NCI-H2196 treated with DMSO at 0.1 percent for 48 hours (cell line): ENCODE measurements around the gene AP2A2.
"Not testable (repeated sequence)": the region's sequence is repeated elsewhere in the genome, so short reads cannot be mapped to it uniquely, and the experiment has no call there.

Experiments
- DNase-seq: peaks from one replicate; lab custom pipeline; 2025; ENCODE audit not compliant: unreplicated experiment; lab: John Stamatoyannopoulos, UW

The AP2A2 gene

DNA sequence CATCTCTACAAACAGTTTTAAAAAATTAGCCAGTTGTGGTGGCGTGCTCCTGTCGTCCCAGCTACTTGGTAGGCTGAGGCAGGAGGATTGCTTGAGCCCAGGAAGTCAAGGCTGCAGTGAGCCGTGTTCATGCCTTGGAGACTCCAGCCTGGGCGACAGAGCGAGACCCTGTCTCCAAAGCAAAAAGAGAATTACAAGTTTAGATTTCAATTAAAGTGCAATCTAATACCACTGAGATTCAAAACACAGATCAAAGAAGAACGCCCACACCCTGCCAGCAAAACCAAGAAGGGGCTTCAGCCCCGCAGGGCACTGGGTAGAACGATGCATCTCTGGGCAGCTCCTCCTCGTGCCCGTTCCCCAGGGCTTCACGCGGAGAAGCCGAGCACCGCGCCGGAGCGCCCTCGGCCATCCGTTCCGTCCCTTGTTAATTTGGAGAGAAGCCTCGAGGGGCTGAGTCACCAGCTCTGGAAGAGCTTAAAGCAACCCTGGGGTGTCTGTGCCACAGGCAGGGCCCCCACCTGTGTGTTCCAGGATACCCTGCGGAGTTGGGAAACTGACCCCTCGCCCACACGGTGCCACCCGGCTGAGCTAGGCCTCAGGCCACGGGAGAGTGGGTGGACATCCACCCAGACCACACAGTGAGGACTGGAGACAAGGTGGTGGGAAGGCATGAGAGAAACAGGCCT, 47.0 kb downstream of the AP2A2 start:
- DNase-seq = no peak

DNA sequence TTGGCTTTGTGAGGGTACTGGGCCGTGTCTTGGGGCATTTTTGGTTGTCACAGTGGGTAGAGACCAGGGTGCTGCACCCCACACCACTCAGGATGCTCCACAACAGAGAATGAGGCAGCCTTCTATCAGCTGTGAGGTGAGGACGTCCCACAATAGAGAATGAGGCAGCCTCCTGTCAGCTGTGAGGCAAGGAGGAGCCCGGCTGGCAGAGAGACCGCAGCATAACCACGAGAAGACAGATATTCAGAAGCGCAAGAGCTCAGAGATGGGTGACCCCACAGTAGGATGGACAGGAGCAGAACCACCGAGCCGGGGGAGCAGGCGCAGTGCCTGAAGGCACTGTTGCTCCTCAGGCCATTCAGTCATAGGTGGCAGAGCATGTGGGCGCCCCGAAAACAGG, 47.6 kb downstream of the AP2A2 start:
- no peak for DNase-seq

DNA sequence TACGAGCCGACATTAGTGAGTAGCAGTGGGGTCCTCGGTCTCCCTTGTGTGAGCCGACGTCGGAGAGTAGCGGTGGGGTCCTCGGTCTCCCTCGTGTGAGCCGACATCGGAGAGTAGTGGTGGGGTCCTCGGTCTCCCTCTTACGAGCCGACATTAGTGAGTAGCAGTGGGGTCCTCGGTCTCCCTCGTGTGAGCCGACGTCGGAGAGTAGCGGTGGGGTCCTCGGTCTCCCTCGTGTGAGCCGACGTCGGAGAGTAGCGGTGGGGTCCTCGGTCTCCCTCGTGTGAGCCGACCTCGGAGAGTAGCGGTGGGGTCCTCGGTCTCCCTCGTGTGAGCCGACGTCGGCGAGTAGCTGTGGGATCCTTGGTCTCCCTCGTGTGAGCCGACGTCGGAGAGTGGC, 49.7 kb downstream of the AP2A2 start:
- not testable (repeated sequence) for DNase-seq

DNA sequence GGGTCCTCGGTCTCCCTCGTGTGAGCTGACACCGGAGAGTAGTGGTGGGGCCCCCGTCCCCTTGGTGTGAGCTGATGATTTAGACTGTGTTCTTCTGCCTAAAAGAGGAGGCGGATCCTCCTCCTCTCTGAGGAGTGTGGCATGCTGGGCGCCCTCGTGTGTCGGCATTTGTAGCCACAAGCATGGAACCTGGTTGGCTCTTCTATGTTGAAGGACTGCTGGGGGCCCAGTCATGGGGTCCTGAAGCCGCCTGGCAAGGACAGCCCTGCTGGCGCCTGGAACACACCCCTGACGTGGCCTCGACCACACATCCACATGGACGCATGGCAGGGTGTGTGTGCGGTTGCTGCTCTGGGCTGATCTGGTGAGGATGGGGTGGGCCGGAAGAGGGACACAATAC, 50.2 kb downstream of the AP2A2 start:
- DNase-seq = no peak

DNA sequence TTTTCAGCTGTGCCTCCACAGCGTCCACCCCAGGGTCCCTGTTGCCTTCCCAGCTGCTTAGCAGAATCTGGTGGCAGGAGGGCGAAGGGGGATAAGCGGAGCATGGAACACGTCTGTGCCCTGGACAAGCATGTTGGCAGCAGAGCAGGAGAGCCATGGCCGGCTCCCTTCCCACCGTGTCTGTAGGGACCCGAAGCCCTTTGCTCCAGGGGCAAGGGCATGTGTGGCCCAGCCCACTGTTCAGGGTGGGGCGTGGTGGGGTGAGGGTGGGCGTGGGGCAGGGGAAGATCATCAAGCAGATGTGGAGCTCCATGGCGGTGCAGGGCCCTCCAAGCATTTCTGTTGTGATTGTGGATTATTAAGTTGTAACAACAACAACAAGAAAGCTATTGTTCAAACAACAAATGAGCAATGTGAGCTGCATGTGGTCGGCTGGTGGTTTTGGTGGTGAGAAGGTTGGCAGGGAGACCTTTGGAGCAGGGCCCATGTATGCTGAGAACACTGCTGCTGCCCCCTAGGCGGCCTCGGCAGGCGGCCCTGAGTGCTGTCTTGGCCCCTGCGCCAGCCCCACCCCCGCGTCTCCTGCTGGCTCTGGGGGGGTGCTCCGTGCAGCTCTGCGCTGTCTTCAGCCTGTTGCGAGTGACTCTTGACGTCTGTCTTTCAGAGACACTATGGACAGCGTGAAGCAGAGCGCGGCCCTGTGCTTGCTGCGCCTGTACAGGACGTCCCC, 50.9 kb downstream of the AP2A2 start:
- no peak for DNase-seq

DNA sequence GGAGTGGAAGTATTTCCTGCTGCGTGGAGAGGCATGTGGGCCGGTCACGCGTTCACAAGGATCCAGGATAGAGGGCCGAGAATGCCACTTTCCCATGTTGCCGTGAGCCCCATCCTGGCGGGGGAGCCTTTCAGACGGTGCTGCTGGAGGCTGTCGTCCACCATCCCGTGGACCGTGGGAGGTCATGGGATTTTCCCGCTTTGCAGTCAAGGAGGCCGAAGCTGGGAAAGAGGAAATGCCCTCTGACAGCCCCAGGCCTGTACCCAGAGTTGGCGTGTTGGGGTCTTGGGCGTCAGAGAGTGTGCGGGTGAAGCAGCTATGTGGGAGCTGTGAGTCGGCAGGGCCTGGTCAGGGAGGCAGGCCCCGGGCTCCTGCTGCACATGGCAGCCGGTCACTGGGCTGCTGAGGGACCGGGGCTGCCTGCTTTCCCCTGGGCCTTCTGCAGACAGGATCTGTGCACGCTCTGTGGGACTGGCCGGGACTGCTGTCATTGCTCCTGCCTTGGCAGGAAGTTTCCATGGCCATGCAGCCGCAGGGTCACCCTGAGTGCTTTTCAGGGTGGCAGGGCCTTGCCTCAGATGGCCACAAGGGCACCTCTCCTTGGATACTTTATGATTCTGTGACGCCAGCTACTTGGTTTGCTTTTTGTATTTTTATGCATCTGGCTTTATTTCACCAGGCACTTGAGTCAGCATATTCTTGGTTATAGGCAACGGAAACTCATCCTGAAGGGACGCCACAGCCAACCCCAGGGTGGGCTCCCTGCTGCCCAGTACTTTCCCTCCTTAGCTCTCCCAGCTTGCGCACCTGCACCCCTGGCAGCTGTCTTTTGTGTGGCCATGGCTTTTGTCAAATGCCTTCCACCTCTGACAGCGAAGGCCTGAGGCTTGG, 52.4 kb downstream of the AP2A2 start:
- no peak for DNase-seq

DNA sequence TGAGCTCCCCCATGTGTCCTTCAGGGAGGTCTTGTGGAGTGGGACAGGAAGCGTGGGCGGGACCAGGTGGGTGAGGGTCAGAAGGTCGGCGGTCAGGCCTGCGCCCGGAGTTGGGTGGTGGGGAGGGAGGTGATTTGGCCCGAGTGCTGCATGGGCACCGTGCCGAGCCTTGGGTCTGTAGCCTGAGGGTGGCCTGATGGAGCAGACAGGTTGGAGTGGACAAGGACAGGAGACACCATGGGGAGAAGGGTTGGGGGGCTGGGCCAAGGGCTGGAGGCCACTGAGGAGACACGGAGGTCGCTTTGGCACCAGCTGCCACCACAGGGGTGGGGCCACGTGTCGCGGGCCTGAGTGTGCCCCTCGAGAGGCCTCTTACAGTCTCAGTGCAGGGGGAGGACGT, 53.1 kb downstream of the AP2A2 start:
- no peak for DNase-seq

DNA sequence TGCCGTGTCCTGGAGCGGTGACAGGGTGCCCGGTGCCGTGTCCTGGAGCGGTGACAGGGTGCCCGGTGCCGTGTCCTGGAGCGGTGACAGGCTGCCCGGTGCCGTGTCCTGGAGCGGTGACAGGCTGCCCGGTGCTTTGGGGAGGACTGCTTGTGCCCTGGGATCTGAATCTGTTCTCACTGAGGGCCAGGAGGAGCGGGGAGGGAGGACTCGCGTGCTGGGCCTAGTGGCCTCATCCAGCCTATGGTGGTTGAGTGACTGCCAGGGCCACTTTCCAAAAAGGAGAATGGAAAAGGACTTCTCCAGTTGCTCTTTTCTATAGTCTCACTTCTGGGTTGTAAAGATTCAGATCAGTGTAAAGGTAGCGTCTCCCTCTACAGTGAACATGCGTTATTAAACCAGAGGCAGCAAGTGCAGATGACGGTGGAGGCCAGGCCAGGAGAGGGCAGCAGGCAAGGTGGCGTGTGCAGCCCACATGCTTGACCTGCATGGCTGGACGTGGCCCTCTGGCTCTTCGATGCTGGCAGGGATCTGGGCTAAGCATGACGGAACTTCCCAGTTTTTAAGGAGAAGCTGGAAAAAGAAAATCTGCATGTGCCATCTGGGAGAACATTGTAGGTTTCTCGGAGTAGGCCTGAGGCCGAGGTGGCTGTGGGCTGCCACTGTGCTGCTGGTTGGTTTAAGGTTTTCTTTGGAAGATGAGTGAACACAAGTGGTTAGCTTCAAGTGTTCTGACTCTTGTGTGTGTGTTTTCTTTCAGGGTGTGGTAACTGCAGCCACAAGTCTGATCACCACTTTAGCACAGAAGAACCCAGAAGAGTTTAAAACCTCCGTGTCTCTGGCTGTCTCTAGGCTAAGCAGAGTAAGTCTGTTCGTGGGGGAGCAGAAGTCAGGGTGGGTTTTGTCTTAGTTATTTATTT, 55.0 kb downstream of the AP2A2 start:
- no peak for DNase-seq

DNA sequence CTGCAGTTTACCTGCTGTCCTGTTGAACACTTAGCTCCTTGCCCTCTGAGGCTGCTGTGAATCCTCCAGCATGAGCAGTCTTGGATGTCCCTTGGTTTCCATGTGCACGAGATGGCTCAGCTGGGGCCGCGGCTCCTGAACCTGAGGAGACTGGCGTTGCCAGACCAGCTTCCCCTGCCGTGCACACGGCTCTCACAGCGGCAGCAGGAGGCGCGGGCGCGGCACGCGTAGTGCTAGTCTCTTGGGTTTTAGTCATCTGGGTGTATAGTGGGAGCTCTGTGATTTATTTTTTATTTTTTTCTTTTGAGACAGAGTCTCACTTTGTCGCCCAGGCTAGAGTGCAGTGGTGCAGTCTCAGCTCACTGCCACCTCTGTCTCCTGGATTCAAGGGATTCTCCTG, 56.1 kb downstream of the AP2A2 start:
- DNase-seq = no peak

DNA sequence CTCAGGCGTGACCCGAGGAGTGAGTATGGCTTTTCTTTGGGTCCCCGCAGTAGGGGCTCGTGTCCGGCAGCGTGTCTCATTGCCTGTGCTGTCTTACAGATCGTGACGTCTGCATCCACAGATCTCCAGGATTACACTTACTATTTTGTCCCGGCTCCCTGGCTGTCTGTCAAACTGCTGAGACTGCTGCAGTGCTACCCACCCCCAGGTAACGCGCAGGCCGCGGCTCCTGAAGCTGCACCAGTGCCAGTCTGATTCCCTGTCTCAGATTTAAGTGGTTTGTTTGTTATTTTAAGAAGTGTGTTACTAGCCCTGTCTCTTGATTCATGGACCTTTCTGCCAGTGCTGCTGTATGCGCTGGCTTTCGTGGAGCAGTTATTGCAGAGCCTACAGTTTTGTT, 58.9 kb downstream of the AP2A2 start:
- DNase-seq = no peak

DNA sequence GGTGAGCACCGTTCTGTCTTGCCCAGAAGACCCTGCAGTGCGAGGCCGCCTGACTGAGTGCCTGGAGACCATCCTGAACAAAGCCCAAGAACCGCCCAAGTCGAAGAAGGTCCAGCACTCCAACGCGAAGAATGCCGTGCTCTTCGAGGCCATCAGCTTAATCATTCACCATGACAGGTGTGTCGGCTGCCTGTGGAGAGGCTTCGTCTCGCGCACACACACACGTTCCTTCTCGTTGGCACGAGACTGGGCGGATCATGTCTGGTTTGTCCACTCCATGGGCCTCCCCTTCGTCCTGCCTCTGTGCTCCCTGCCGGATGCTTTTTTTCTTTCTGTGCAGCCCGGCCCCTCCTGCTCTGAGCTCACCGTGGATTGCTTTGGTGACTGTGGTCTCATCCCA, 59.7 kb downstream of the AP2A2 start:
- DNase-seq = no peak

DNA sequence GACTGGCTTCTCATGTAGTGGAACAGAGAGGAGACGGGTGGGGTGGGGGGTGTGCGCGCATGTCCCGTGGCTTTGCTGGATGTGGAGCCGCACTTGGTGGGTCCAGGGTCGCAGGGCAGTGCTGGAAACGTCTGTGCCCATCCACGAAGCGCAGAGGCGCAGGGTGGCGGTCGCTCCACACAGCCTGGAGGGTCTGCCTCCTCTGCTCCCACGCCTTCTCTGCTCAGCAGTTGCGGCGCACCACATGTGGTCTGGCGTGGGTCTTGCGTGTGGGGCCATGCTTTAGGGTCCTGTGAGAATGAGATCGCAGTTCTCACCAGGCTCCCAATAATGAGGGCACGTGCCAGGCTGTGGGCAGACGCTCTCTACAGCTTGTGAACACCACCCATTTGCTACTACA, 60.2 kb downstream of the AP2A2 start:
- DNase-seq = no peak

DNA sequence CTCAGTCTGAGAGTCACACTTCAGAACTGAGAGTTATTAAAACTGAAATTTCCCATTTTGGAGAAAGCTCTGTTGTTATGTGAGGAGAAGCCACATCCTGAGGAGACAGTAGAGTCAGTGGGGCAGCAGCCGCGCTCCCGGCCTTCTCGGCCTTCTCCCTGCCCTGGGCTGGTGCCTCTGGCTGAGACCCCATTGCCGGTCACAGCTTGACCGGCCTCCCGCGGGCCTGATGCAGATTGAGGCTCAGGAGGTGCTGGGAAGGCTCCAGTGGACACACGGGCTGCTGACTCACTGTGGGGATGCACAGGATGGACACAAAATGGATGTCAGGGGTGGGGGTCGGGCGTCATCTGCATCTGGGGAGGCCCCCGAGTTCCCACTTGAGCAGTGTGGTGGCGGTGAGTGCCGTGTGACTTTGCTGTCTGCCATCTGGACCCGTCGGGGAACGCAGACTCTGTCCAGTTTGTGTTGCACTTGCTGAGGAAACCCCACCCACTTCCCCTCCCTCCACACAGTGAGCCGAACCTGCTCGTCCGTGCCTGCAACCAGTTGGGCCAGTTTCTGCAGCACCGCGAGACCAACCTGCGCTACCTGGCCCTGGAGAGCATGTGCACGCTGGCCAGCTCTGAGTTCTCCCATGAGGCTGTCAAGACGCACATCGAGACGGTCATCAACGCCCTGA, 60.7 kb downstream of the AP2A2 start:
- DNase-seq = no peak

DNA sequence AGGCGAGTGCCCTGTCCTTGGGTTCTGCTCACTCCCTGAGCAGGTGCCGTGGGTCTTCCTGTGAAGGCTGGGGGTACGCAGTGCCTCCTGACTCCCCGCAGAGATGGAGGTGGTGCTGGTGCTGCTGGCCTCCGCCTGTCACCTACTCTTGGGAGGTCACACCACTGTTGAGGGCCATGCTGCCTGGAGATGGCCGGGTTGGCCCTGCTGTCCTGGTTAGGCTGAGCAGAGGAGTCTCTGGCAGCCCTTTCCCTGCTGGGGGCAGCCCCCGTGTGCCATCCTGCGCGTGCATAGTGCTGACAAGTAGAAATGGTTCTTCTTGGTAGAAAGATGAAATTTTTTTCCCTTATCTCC, 61.3 kb downstream of the AP2A2 start:
- no peak for DNase-seq

DNA sequence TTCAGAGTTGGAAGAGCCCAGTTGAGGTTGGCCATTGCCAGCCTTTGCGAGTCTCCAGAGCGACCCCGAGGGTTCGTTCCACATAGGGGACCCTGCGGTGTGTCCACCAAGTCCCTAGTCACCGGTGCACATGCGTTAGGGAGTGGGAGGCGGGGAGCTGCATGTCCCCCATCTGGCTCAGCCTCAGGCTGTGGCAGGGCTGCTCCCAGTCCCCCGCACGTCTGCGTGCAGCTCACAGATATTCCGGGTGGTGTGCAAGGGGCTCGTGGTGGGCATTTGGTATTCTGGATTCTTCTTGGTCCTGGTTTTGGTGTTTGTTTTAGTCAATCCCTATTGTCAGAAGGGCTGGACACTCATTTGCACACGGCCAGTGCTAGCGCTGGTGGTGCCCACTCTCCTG, 62.0 kb downstream of the AP2A2 start:
- DNase-seq = no peak

DNA sequence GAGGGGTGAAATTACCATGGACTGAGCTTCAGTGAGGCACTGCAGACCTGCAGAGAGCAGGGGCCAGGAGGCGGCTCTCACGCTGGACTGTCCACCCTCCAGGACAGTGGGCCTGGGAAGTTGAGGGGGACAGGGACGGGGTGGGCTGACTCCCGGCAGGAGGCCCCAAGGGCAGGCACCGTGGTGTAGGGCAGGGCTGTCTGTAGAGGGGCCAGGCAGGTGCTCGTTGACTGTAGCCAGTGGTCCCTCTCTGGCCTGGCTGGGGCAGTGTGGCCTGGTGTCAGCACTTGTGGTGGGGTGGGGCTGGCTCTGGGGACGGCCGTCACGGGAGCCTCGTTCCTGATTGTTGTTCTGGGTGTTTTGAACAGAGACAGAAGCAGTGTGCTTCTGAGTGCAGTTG, 64.4 kb downstream of the AP2A2 start:
- DNase-seq = no peak

DNA sequence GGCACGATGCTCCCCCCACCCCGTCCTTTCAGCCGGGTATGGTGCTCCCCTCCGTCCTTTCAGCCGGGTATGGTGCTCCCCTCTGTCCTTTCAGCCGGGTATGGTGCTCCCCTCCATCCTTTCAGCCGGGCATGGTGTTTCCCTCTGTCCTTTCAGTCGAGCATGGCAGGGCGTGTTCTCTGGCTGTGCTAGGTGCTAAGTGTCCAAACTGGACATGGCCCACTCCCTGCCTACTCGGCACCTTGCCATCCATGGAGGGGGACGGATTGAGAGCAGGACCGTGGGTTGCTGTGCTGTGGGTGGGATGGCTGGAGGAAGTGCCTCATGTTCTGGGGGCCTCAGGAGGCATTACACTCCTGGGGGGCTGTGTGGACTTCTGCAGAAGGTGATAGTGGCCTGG, 65.4 kb downstream of the AP2A2 start:
- DNase-seq = no peak

DNA sequence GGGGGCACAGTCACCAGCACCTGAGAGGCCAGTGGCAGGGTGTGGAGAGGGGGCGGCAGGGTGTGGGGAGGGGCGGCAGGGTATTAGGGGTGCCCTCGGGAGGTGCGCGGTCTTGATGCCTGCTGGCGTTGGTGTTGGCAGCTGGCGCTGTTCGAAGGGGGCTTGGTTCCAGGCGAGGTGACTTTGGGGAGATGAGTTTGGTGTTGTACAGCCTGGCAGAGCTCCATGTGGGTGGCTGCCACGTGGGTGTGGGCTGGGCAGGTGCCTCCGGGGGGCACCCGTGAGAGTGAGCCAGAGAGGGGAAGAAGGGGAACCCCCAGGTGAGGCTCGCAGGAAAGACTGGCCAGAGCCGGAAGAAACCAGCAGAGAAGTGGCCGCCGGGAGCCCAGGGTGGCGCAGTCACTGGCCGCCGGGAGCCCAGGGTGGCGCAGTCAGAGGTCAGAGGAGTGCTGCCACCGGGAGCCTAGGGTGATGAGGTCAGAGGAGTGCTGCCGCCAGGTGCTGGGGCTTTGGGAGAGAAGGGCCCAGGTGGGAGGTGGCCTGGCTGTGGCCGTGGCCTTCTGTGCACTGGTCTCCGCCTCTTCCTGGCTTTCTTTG, 66.1 kb downstream of the AP2A2 start:
- DNase-seq = no peak

DNA sequence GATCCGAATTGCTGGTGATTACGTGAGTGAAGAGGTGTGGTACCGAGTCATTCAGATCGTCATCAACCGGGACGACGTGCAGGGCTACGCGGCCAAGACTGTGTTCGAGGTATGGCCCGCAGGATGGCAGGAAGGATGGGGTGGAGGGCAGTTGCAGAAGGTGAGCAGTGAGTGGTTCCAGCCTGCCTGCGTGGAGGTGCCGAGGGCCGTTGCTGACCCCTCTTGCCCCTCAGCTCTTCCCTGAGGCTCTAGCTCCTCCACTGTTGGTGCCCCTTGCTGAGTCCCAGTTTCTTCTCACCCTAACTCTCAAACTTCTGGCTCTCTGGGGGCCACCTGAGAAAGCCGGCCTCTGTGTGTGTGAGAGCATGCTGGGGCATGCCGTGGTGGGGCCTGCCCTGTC, 66.9 kb downstream of the AP2A2 start:
- no peak for DNase-seq

DNA sequence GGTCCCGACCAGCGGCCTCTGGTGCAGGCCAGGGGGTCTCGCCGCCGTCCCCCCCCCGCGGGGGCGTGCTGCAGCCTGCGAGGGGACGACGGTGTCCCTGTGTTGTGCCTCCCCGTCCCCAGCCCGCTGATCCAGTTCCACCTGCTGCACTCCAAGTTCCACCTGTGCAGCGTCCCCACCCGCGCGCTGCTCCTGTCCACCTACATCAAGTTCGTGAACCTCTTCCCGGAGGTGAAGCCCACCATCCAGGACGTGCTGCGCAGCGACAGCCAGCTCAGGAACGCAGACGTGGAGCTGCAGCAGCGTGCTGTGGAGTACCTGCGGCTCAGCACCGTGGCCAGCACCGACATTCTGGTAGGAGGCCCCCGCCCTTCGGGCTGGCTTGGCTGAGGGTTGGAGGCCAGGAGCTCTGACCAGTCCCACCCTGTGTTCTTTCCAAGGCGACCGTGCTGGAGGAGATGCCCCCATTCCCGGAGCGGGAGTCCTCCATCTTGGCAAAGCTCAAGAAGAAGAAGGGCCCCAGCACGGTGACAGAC, 68.0 kb downstream of the AP2A2 start:
- DNase-seq = no peak
